ENCODE data around the gene RNF112. TPM values are rescaled to one million over a fixed set of nuclear protein-coding genes. Genes with fewer than 3 reads are reported as not detected.

Gene RNF112
- total and polyA plus RNA-seq, 7 donors = 0.60 to 8.6 (median 7.2) TPM

DNA sequence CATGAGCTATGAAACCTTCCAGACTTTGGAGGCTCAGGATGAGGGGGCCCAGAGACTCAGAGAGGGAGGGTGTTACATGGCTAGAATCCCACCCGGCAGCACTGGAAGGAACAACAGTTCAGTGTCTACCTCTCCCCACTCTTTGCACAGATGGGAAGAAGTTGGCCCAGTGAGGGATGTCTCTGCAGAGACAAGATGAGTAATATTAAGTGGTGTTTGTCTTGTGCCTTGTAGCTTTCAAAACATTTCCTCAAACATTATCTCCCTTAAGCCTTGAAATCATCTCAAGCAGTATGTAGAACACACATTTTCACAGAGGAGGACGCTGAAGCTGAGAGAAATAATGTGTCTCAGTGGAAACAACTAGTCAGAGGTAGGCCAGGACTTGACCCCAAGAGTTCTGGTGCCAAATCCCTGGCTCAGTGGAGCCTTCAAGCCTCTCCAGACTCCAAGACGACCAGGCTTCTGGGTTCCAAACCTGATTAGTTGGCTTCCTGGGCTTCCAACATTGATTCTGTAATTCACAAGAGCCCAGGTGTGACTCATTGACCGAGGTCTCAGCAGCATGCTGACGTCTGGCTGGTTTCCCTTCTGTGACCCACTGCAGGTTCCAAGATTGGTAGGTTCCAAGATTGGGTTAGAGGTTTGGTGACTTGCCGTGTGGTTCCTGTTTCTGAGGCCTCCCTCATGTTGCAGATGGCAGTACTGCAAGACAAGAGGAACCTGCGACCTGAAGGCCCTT lies 7.4 kb downstream of the RNF112 start:
- no peak for DNase-seq
- peak in 1 of 4 donors; percentile 21 for TF ChIP-seq POLR2AphosphoS5 (IDR thresholded peaks at IDR 0.05)
- TF ChIP-seq EP300 (IDR thresholded peaks at IDR 0.05) = no peak
- H3K27ac ChIP-seq = peak overlapping the region in 3 of 4 donors; percentile 36 to 46 (median 45)

DNA sequence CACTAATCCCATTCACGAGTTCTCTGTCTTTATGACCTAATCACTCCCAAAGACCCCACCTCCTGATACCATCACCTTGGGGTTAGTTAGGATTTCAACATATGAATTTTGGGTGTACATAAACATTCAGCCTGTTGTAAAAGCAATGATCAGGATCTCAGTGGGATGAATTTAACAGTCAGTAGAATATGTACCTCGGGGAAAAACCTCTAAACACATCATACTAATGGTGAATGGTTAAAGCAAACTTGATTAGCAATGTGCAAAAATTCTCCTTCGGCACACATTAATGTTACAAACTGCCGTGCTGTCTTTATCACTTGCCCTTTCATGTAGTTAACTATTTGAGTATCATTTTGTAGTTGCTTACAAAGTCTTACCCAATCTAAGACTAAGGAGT lies 10.2 kb downstream of the RNF112 start:
- Histone ChIP-seq H3K36me3 (no peaks in the 10 kb centered on the region), H3K4me3 (no peak overlapping the region), H3K4me1 (peaks cover 0 to 26% (median 19%) of the 10 kb centered on the region in 4 donors), H3K27ac (no peak overlapping the region), H3K9me3 (no peaks in the 10 kb centered on the region), H3K27me3 (no peaks in the 10 kb centered on the region)
- intact Hi-C loops (cut with DNase I) = no loop called here
- TF ChIP-seq POLR2AphosphoS5 (IDR thresholded peaks at IDR 0.05) (no peak), EP300 (IDR thresholded peaks at IDR 0.05) (no peak), POLR2A (IDR thresholded peaks at IDR 0.05) (no peak)
- TF ChIP-seq, protein P1, sequence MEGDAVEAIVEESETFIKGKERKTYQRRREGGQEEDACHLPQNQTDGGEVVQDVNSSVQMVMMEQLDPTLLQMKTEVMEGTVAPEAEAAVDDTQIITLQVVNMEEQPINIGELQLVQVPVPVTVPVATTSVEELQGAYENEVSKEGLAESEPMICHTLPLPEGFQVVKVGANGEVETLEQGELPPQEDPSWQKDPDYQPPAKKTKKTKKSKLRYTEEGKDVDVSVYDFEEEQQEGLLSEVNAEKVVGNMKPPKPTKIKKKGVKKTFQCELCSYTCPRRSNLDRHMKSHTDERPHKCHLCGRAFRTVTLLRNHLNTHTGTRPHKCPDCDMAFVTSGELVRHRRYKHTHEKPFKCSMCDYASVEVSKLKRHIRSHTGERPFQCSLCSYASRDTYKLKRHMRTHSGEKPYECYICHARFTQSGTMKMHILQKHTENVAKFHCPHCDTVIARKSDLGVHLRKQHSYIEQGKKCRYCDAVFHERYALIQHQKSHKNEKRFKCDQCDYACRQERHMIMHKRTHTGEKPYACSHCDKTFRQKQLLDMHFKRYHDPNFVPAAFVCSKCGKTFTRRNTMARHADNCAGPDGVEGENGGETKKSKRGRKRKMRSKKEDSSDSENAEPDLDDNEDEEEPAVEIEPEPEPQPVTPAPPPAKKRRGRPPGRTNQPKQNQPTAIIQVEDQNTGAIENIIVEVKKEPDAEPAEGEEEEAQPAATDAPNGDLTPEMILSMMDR (IDR thresholded peaks at IDR 0.05) = no peak
- no peak for DNase-seq
- WGBS, 2 donors = 64 to 82% methylated on average over 4 of the region's 4 CpGs

More for the DNA sequence above, 7.4 kb downstream of the RNF112 start:
- Histone ChIP-seq H3K4me3 (no peak overlapping the region), H3K27me3 (no peaks in the 10 kb centered on the region), H3K36me3 (peaks cover 0 to 16% (median 0%) of the 10 kb centered on the region in 4 donors), H3K9me3 (no peaks in the 10 kb centered on the region), H3K4me1 (peaks cover 0 to 8% (median 2%) of the 10 kb centered on the region in 4 donors)
- intact Hi-C loops (cut with DNase I) = no loop called here
- 64 to 78% methylated on average over 7 of the region's 7 CpGs for WGBS, 2 donors

DNA sequence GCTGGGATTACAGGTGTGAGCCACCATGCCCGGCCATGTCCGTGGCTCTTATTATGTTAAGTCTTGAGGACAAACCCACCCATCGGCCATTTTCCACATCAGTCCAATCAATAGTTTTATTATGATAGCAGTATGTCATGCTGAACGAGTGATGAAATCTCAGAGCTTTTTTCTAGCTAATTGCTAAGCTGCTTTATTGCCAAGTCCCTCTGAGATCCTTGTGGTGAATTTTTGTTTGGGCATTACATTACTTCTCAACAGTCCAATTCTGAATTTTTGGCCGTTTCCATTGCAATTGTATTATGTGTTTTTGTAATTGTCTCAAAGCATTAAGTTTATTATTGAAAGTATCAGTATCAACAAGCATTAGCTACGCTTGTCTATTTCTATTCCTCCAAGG lies 10.9 kb downstream of the RNF112 start:
- Histone ChIP-seq H3K9me3 (no peaks in the 10 kb centered on the region), H3K36me3 (no peaks in the 10 kb centered on the region), H3K4me3 (no peak overlapping the region), H3K4me1 (peaks cover 0 to 26% (median 20%) of the 10 kb centered on the region in 4 donors), H3K27me3 (no peaks in the 10 kb centered on the region), H3K27ac (no peak overlapping the region)
- DNase-seq = no peak
- intact Hi-C loops (cut with DNase I) = no loop called here
- no peak for TF ChIP-seq EP300 (IDR thresholded peaks at IDR 0.05)
- TF ChIP-seq POLR2AphosphoS5 (IDR thresholded peaks at IDR 0.05) = no peak
- TF ChIP-seq POLR2A (IDR thresholded peaks at IDR 0.05) = no peak
- TF ChIP-seq, protein P1 (IDR thresholded peaks at IDR 0.05) = no peak
- WGBS, 2 donors = 88 to 89% methylated on average over 6 of the region's 6 CpGs

DNA sequence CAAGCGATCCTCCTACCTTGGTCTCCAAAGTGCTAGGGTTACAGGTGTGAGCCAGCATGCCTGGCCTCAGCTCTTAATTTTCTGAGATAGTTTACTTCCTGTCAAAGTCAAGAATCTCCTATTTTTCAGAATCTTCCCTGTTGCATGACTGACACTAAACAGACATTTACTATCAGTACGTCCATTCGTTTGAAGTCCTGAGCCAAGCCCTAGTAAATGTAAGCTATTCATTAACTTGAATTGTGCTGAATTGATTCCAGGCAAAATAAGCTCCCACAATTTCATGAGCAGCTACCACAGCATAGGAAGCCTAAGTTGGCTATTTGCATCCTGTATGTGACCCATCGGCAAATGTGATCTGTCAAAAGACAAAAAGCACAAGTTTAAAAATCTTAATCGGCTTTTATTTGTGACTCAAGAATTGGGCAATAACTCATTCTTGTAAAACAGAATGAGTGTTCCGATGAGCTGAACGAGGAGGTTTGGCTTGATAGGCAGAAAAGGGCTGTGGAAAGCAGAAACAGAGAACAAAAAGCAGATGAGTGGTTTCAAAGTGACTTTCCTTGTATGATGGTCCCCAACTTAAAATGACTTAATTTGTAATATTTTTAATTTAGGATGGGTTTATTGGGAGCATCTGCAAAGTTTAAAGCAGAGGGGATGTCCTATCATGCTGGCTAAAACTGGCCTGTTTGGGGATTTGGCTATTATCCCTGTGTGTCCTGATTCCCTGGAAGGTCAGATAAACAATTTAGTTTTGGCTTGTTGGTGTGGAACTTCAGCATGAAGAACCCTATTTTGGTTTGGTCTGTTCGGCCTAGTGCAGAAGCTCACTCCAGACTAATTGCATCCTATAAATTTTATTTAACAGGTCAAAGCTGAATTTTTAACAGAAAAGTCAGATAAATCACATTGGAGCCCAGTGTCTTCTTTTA lies 14.2 kb downstream of the RNF112 start:
- no peaks in the 10 kb centered on the region for H3K9me3 ChIP-seq
- intact Hi-C loops (cut with DNase I) = no loop called here
- no peaks in the 10 kb centered on the region for H3K27me3 ChIP-seq
- DNase-seq = no peak
- TF ChIP-seq POLR2AphosphoS5 (IDR thresholded peaks at IDR 0.05) (peak in 3 of 4 donors; percentile 16 to 60 (median 22)), POLR2A (IDR thresholded peaks at IDR 0.05) (no peak), EP300 (IDR thresholded peaks at IDR 0.05) (no peak)
- TF ChIP-seq, protein P1 (IDR thresholded peaks at IDR 0.05) = no peak
- H3K27ac ChIP-seq = peak overlapping the region; percentile 35 to 67 (median 56)
- peaks cover 0 to 20% (median 18%) of the 10 kb centered on the region in 4 donors for H3K4me1 ChIP-seq
- H3K36me3 ChIP-seq = no peaks in the 10 kb centered on the region
- 15 to 57% methylated on average over 8 of the region's 8 CpGs for WGBS, 2 donors
- H3K4me3 ChIP-seq = no peak overlapping the region

DNA sequence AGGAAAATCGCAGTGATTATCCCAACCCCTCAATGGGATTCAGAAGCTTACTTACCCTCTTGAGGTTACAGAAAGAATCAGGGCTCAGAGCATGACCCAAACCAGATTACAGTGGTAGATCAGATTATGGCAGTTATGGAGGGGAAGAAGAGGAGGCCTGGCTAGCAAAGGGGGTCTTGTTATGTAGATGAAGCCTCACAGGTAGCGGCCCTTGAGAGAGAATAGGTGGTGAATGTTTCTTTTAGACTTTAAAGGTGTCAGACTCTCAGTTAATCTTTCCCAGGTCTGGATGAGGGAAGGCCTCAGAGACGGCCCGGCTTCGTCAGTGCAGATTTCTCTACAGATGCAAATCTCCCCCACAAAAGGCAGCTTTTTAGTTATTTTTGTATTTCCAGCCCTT lies 15.6 kb downstream of the RNF112 start:
- Histone ChIP-seq H3K9me3 (no peaks in the 10 kb centered on the region), H3K4me1 (peaks cover 0 to 20% (median 18%) of the 10 kb centered on the region in 4 donors), H3K27ac (peak overlapping the region in 1 of 4 donors; percentile 60), H3K27me3 (no peaks in the 10 kb centered on the region), H3K36me3 (no peaks in the 10 kb centered on the region), H3K4me3 (no peak overlapping the region)
- intact Hi-C loops (cut with DNase I) = no loop called here
- WGBS, 2 donors = 95 to 96% methylated on average over 5 of the region's 5 CpGs
- no peak for DNase-seq
- no peak for TF ChIP-seq POLR2A (IDR thresholded peaks at IDR 0.05)
